Measurements from ENCODE around the gene ATP7A.

- TF ChIP-seq CTCF (IDR thresholded peaks at IDR 0.05; ENCODE audit: insufficient read depth, low read depth, low read length) (no peak), EZH2 (IDR thresholded peaks at IDR 0.05; ENCODE audit: insufficient read depth, low read length) (no peak)
Observed at GRCh38 chrX:78048052-78048451, 137.6 kb downstream of the ATP7A start.

All from astrocyte (in vitro differentiated cells and primary cell).